Loucy (cell line): ENCODE data around the gene NEUROD6.

Source experiments
- H2AFZ ChIP-seq: fragments of 200-600 bp; sonication (generic); 2 replicates; pipeline ENCODE4 v1.6.0; 2016; ENCODE audit warnings: antibody characterized with exemption, mild to moderate bottlenecking, low read length, moderate library complexity
- H3F3A ChIP-seq: fragments of 200-600 bp; 2 replicates; pipeline ENCODE4 v1.6.0; 2016; ENCODE audit warnings: antibody characterized with exemption, low read depth, mild to moderate bottlenecking
- H3K27me3 ChIP-seq: fragments of 200-600 bp; sonication (generic); 2 replicates; pipeline ENCODE4 v1.6.1; 2014; ENCODE audit warnings: low read length, mild to moderate bottlenecking; ENCODE audit not compliant: insufficient read depth, poor library complexity, severe bottlenecking
- H3K36me3 ChIP-seq: fragments of 200-600 bp; sonication (generic); 2 replicates; pipeline ENCODE4 v1.6.1; 2016; ENCODE audit warnings: low read length; ENCODE audit not compliant: insufficient read depth
- H3K4me1 ChIP-seq: fragments of 200-600 bp; sonication (generic); 2 replicates; pipeline ENCODE4 v1.5.1; 2014; ENCODE audit warnings: low read length, mild to moderate bottlenecking; ENCODE audit not compliant: insufficient read depth, poor library complexity, severe bottlenecking
- H3K4me2 ChIP-seq: fragments of 200-600 bp; sonication (generic); 2 replicates; pipeline ENCODE4 v1.6.0; 2014; ENCODE audit warnings: antibody characterized with exemption, low read length, low read depth, mild to moderate bottlenecking; ENCODE audit not compliant: poor library complexity, severe bottlenecking
- H3K4me3 ChIP-seq: fragments of 200-600 bp; sonication (generic); 2 replicates; pipeline ENCODE4 v1.5.1; 2014; ENCODE audit warnings: low read length, mild to moderate bottlenecking, mixed read lengths; ENCODE audit not compliant: poor library complexity, severe bottlenecking
- H3K79me2 ChIP-seq: fragments of 200-600 bp; sonication (generic); 2 replicates; pipeline ENCODE4 v1.6.1; 2014; ENCODE audit warnings: low read length; ENCODE audit not compliant: insufficient read depth
- H3K9ac ChIP-seq: fragments of 200-600 bp; sonication (generic); 2 replicates; pipeline ENCODE4 v1.6.0; 2014; ENCODE audit warnings: mild to moderate bottlenecking, low read depth, low read length, moderate library complexity; ENCODE audit not compliant: poor library complexity, severe bottlenecking
- H3K9me2 ChIP-seq: fragments of 200-600 bp; sonication (generic); replicated peaks from 2 replicates; pipeline ENCODE4 v1.6.1; 2016; ENCODE audit warnings: low read depth, low read length, mixed read lengths
- H3K9me3 ChIP-seq: fragments of 200-600 bp; sonication (generic); 2 replicates; pipeline ENCODE4 v1.6.1; 2014; ENCODE audit warnings: mild to moderate bottlenecking, antibody characterized with exemption, low read length, low read depth; ENCODE audit not compliant: insufficient read depth
- H4K20me1 ChIP-seq: fragments of 200-600 bp; sonication (generic); 2 replicates; pipeline ENCODE4 v1.6.0; 2014; ENCODE audit warnings: antibody characterized with exemption, low read length, mild to moderate bottlenecking; ENCODE audit not compliant: insufficient read depth, poor library complexity, severe bottlenecking
- CTCF ChIP-seq: fragments of 200-600 bp; sonication (generic); conservative IDR thresholded peaks from 2 replicates; pipeline ENCODE4 v1.5.1; 2014; ENCODE audit warnings: mild to moderate bottlenecking, antibody characterized with exemption, low read length
- EZH2phosphoT487 ChIP-seq: fragments of 200-600 bp; IDR thresholded peaks from 2 replicates; pipeline ENCODE4 v1.6.1; 2018; ENCODE audit warnings: antibody characterized with exemption, mild to moderate bottlenecking, moderate library complexity, borderline replicate concordance

NEUROD6 gene

GRCh38 chr7:31305260-31305659 is 35.3 kb downstream of the NEUROD6 start:
- Histone ChIP-seq H3F3A (no peaks in the 10 kb centered on the region), H3K79me2 (no peaks in the 10 kb centered on the region), H3K4me1 (no peaks in the 10 kb centered on the region), H2AFZ (no peak overlapping the region), H3K9ac (no peak overlapping the region), H3K9me2 (no peaks in the 10 kb centered on the region), H3K9me3 (no peaks in the 10 kb centered on the region), H3K36me3 (no peaks in the 10 kb centered on the region), H3K4me3 (no peak overlapping the region), H4K20me1 (no peaks in the 10 kb centered on the region), H3K27me3 (no peaks in the 10 kb centered on the region), H3K4me2 (no peak overlapping the region)
- TF ChIP-seq EZH2phosphoT487: no peak
- no peak for TF ChIP-seq CTCF

GRCh38 chr7:31304446-31304845 is 36.1 kb downstream of the NEUROD6 start:
- Histone ChIP-seq H3F3A (no peaks in the 10 kb centered on the region), H3K27me3 (no peaks in the 10 kb centered on the region), H3K4me2 (no peak overlapping the region), H3K9me3 (no peaks in the 10 kb centered on the region), H3K9ac (no peak overlapping the region), H3K4me3 (no peak overlapping the region), H2AFZ (no peak overlapping the region), H4K20me1 (no peaks in the 10 kb centered on the region), H3K4me1 (no peaks in the 10 kb centered on the region), H3K79me2 (no peaks in the 10 kb centered on the region), H3K9me2 (no peaks in the 10 kb centered on the region), H3K36me3 (no peaks in the 10 kb centered on the region)
- TF ChIP-seq CTCF: no peak

- no peaks in the 10 kb centered on the region for H3K4me1 ChIP-seq
- H3F3A ChIP-seq: no peaks in the 10 kb centered on the region
These were observed 38.2 kb downstream of the NEUROD6 start for GRCh38 chr7:31302356-31302755.

More at GRCh38 chr7:31302356-31302755, 38.2 kb downstream of the NEUROD6 start:
- Histone ChIP-seq H3K9ac (no peak overlapping the region), H3K4me3 (no peak overlapping the region), H2AFZ (no peak overlapping the region), H3K9me3 (no peaks in the 10 kb centered on the region), H3K9me2 (no peaks in the 10 kb centered on the region), H4K20me1 (no peaks in the 10 kb centered on the region), H3K79me2 (no peaks in the 10 kb centered on the region), H3K36me3 (no peaks in the 10 kb centered on the region), H3K27me3 (no peaks in the 10 kb centered on the region), H3K4me2 (no peak overlapping the region)
- no peak for TF ChIP-seq EZH2phosphoT487
- TF ChIP-seq CTCF: no peak
